ENCODE measurements around the gene CD164.

Gene CD164

GRCh38 chr6:109381747-109382575, at the start of gene CD164:
Gene CD164, minus strand, starts transcription at chr6:109382467. Its CDS starts 89 bp downstream, at chr6:109382378.
- peak; percentile 94 for DNase-seq

- no peak for DNase-seq
These were observed 47.2 kb upstream of the CD164 start for GRCh38 chr6:109429496-109429895.

- DNase-seq, result no peak
These were observed 46.7 kb upstream of the CD164 start for GRCh38 chr6:109428889-109429477.

DNA sequence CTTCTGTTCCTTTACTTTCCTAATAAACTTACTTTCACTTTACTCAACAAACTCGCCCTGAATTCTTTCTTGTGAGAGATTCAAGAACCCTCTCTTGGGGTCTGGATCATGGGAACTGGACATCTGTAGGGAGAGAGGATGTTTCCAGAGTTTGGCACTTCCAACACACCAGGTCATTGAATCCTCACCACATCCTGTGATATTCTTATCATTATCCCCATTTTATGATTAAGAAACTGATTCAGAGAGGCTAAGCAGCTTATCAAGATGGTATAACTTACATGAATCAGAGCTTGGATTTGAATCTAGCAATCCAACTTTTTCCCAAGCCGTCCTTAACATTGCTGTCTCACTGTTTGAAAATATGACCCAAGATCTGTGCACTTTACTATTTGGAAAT, 42.7 kb upstream of the CD164 start:
- no peak for DNase-seq

DNA sequence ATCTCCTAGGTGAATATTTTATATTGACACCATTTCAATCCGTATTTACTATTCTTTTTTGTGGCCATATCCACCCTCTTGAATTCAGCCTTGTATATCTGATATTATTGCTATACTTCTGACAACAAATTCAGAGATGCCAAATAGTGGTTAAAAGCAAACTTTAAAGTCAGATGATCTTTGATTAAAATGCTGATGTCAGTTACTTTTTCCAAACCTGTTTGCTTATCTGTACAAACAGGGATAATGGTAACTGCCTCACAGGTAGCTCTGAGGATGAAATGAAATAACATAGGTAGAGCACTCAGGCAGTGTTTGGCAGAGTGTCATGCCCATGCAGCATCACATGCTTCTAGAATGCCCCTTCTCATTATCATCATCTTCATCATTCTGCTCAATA, 38.9 kb upstream of the CD164 start:
- DNase-seq, result no peak

DNA sequence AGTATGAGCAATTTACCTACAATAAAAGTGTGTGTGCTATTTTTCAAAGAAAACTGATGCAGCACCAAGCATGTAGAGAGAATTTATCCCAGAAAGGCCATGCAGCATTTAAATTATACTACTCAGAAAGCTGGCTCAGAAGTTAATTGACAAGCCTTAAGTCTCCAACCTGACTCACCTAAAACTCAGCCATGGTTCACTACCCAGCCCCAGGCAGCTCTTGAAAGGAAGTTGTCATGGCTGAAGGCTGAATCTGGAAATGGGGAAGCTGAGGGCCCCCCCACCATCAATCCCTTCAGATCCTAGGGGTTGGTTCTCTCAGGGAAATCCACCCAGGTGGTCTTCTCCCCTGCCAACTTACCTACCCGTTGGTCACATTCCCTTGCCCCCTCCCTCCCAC, 38.5 kb upstream of the CD164 start:
- no peak for DNase-seq

DNA sequence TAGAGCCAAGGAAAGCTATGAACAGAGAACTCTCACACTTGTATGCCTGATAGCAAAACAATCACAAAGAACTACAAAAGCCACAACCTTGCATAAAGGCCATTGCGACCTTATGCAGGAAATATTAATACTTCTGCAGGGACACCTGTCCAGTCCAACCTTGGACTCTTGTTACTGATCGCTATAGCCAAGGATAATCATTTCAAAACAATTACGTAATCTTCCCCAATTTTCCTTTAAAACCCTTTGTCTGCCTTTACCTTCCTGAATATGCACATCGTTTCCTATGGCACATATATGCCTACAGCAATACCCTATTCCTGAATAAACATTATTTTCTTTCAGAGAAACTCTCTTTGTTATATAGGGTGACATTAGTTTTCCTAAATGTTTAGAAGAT, 35.4 kb upstream of the CD164 start:
- no peak for DNase-seq

GRCh38 chr6:109411034-109411433, 28.8 kb upstream of the CD164 start:
- no peak for DNase-seq

GRCh38 chr6:109406196-109406595, 23.9 kb upstream of the CD164 start:
- no peak for DNase-seq

DNA sequence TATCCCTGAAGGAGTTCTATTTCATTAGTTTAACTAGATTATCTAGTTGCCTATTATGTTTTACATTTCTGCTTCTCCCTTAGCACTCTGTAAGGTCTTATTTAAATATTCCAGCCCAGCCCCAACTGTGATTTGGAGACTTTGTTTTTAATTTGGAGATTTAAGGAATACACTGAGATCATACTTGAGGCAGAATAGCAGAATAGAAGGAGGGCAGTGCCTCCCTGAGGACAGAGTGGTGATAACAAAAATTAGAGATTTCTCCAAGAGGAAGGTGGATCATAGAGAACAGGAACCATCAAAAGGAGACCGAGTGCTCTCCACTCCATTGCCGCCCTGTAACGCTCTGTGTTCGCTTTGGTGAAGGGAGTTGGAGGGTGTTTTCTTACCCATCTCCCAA, 14.8 kb upstream of the CD164 start:
- DNase-seq, result no peak

DNA sequence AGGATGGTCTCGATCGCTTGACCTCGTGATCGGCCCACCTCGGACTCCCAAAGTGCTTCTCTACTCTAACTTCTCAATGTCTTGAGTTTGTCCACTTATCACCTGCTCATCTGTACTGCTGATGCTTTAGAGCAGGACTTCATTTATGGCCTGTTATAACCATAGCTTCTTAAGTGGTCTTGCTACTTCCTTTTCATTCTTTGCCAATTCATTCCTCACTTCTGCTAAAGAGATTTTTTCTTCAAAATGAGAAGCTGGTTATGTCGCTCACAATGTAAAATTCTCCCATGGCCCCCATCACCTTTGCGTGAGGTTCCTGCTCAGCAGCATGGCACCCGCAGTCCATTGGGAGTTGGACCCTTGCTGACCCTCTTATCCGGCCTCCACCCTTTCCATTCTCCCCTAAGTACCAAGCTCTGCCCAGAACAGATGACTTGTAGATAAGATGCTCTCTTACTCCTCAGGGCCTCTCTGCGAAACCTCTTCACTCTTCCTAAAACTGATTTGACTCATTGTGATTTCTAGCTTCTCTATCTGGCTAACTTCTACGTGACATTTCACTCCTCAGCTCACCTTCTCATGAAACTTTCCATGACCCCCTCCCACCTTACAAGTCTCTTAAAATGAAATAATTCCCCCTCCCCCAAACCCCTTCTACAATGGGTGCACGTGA, 13.9 kb upstream of the CD164 start:
- no peak for DNase-seq

DNA sequence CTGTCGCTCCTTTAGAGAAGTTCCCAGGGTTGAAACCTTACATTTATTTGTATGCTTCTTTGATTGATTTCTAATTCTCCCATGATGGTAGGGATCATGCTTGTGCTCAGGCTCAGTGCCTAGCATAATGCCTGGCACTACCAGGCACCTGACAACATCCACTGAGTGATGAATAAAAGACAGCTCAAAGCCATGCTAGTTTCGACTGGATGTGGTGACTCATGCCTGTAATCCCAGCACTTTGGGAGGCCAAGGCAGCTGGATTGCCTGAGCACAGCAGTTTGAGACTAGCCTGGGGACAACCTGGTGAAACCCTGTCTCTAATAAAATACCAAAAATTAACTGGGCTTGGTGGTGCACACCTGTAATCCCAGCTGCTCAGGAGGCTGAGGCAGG, 11.6 kb upstream of the CD164 start:
- DNase-seq, result no peak

GRCh38 chr6:109393157-109393885, 11.1 kb upstream of the CD164 start:
- DNase-seq, result no peak

DNA sequence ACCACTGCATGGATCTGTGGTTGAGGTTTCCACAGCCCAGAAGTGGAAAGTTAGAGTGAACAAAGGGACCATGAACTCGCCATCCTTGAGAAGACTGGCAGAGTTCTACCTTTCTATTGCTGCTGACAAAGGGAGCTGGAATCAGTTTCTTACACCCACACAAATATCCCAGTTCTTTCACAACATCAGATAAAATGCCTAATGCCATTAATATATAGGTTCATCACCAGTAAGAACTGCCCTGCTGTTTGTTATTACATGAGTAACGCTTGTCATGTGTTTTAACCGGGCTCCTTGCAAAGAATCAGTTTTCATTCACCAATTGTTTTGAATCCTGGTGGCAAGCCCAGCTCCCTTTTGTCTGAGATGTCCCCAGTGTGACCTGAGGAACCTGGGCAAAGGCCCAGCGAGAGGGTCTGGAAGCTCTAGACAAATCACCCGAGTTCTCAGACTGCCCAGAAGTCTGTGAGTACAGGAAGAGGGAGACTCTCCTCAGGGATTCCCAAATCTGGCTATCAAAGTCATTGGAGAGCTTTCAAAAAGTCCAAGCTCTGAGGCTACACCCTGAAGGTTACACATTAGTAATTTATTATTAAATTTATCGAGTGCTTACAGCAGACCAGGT, 7.5 kb upstream of the CD164 start:
- no peak for DNase-seq

- no peak for DNase-seq
These were observed 6.0 kb upstream of the CD164 start for GRCh38 chr6:109388265-109388664.

DNA sequence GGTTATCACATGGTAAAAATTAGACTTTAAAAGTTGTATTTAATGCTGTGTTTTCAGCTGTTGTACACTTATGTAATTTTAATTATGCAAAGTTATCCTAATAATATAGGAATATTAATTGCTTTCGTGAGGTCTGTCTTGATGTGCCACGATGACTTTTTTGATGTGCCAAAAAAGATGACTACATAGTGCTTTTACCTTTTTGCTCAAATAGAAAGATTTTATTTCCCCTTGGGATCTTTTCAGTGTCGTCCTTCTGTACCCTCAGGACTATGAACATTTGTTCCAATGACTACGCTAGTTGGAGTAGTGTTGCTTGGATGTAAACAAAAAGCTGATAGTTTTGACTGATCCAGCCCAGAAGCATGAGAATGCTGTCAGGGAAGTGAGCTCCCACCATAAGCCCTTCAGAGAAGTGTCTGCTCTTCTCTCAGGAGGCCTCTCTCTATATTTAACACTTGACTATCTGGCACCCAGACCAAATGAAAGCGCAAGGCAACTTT, 1.2 kb upstream of the CD164 start:
- DNase-seq, result no peak

DNA sequence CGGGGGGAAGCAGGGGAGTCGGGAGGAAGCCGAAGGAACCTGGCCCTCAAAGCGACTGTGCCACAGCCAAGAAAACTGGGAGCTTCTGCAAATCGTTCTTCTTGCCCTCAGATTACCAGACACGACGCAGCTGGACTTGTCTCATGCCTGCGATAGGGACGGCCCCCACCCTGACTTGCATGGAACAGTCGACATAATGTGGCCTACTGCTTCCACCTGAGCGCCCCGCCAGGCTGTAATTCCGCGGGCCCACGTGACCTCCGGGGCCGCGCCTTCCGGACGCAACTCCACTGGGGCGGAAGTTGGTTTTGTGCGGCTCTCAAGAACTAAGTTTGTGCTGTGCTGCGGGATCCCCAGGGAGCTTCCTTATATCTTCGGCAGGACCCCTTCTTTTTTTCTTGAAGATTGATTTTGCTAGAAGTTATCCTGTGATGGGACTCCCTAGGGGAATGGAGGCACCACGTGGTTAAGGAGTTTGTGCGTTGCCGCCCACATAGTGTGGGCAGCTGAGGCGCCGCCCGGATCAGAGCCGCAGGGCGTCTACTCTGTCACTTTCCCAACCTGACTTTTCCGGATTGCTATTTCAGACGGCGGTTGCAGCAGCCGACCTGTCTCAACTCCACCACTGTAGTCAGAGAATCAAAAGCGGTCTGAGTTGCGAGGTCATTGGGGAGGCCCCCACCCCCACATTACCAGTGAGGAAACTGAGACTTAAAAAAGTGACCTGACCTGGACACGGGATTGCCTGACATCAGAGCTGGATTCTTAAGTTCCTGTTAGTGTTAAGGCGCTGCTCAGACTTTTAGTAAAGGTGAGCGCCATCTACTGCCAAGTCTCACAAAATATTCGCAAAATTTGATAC, 540 bp upstream of the CD164 start:
- DNase-seq, result peak; percentile 92

- peak; percentile 12 for DNase-seq
These were observed 1.1 kb downstream of the CD164 start for GRCh38 chr6:109381061-109381746.

DNA sequence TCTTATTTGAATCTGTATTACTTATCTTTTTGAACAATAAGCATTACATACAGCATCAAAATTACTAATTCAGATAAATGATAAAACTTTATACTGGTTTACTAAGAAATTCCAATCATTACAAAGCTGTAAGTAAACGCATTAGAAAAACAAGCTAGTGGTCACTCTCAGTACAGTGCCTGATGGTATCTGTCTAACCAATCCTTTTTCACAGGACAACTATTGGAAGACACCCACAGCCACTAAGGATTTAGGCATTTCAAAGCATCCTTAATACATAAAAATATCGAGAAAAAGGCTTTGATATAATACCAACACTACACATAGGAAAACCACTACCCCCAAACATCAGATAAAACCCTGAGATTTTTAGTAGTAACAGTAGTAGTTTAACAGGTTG, 2.6 kb downstream of the CD164 start:
- DNase-seq, result no peak

GRCh38 chr6:109377717-109378116, 4.5 kb downstream of the CD164 start:
- no peak for DNase-seq

- DNase-seq, result no peak
These were observed 7.9 kb downstream of the CD164 start for GRCh38 chr6:109374326-109374892.

Data from activated naive CD4-positive, alpha-beta T cell treated with Interleukin-2 at 50 U/mL for 16 hours (primary cell).